HG03045 (cell line): ENCODE measurements around the gene PTP4A1.

ENCODE experiments used
- ATAC-seq: cut with Tn5 transposase; IDR thresholded peaks from one replicate; pipeline ENCODE4 v1.9.1; 2021; ENCODE audit warnings: mild to moderate bottlenecking, moderate library complexity; ENCODE audit not compliant: unreplicated experiment

Gene PTP4A1

GRCh38 chr6:63554782-63555181 lies 17.5 kb upstream of the PTP4A1 start:
- no peak for ATAC-seq

DNA sequence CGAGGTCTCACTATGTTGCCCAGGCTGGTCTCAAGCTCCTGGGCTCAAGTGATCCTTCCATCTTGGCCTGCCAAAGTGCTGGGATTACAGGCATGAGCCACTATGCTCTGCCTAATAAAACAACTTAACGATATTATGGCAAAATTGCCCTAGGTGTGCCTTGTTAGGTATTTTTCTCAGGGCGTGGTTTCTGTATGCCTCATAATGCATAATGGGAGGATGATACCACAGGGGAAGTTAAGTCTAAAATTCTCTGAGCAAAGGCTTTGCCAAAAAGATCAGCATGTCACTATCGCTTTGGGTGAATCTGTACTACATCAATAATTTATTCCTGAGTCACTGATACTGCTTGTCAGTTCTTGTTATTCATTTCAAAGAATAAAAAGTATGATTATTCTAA lies 15.9 kb upstream of the PTP4A1 start:
- ATAC-seq: no peak

- ATAC-seq: peak; percentile 59
Measured at GRCh38 chr6:63558278-63558677, 14.0 kb upstream of the PTP4A1 start.

GRCh38 chr6:63560801-63561287 lies 11.4 kb upstream of the PTP4A1 start:
- ATAC-seq: no peak

DNA sequence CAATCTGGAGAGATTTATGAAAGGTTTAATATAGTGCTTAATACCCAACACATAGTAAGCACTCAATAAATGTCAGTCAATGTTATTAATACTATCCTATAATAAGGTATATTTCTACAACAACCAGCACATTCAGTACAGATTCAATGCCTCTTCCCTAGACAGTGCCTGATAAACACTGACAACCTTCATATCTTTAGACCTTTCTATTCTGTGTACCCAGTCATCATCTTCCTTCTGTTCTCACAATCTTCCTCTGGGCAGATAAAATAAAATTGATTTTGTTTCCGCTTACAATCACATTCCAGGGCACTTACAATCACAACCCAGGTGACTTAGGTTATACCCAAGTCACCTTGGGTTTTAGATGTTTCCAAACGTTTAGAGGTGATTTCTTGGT lies 11.0 kb upstream of the PTP4A1 start:
- no peak for ATAC-seq

- no peak for ATAC-seq
Measured at GRCh38 chr6:63563235-63563634, 9.0 kb upstream of the PTP4A1 start.

DNA sequence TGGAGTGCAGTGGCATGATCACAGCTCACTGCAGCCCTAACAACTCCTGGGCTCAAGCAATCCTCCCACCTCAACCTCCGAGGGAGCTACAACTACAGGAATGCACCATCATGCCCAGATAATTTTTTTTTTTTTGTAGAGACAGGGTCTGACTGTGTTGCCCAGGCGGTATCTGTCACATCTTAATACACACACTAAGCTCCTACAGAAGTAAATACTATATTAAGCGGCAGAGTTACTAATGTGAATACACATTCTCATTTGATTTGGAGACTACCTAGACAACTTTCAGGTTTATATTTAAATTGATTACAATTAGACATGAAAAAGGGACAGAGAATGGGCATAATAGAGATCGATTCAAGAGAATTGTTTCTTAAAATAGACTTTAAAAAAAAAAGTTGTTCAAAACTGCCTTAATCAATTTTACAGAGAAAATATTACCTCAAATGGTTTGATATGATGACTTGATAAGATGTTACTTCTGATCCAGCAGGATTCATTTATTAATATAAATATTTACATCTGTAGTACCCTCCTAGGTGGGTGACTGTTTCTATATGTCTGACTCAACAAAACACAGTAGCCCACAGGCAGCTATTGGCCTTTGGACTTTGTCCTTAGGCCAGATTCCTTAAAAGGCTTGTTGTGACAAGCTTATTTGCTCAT lies 7.1 kb upstream of the PTP4A1 start:
- no peak for ATAC-seq

DNA sequence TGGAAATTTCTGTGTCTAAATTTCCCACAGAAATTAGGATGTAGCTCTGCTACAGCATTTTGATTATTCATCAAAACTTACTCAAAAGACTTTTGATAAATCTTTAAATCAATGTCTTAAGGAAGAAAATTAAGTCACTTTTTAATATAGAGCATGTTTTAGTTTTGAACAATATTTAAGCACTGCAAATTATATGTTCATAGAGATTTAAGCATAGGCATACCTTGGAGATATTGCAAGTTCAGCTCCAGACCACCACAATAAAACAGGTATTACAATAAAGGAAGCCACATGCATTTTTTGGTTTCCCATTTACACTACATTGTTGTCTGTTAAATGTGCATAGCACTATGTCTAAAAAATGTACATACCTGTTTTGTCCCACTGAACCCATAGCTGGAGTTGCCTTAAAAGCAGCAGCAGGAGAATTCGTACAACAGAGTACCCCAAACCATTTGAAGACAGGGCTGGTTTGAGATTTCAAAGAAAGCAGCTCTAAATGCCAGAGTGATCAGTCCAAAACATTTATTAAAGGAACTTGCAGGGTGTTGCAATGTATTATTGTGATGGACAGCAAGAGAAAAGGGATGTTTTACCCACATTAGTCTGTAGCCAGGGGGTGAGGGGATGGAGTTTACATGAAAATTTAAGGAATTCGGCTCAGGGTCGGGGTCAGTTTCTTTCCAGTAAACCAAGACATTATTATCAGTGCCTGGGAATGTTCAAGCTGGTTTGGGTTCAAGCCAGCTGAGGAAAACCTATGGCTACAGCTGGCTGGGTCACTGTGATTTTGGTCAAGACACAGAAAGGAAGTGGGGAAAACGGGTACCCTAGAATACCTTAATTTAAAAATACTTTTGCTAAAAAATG lies 6.3 kb upstream of the PTP4A1 start:
- no peak for ATAC-seq

- ATAC-seq: no peak
Measured at GRCh38 chr6:63567966-63568365, 4.3 kb upstream of the PTP4A1 start.

GRCh38 chr6:63571361-63572043 lies 778 bp upstream of the PTP4A1 start:
- ATAC-seq: peak; percentile 1

GRCh38 chr6:63572747-63573075 lies 431 bp downstream of the PTP4A1 start:
- peak; percentile 1 for ATAC-seq

DNA sequence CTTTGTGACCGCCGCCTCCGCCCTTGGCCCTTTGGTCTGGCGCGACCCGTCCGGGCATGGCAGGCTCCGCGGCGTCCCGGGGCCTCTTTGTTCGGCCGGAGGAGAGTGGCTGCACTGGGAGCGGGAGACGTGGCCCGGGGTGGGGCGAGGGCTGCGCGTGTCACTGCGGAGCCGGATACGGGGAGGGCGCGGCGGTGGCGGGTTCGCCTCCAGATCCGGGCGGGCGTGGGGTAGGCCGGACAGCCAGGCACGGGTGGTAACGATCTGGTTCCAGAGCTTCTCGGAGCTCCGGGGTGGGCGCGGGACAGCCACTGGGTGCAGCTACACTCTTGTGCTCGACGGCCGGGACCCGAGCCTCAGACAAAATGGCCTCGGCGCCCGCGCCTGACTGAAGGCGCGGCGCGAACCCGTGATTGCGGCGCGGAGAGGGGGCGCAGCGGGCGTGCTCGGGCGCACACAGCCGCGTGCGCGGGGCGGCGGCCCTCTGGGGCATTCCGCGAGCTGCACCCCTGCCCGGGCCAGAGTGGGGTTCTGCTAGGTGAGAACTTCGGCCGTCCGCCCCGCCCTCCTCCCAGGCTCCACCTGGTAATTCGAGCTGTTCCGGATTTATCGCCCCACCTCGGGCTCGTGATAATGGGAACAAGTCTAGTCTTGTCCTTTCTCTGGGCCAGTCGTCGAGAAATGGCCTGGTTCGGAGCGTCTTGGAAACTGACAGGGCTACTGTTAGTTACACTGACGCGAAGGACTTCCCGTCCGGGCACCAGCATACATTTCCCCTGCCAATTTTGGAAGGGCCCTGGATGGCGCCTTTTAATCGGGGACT lies 1.0 kb downstream of the PTP4A1 start:
- peak; percentile 49 for ATAC-seq

GRCh38 chr6:63573899-63574553 lies 1.7 kb downstream of the PTP4A1 start:
- no peak for ATAC-seq

- no peak for ATAC-seq
Measured at GRCh38 chr6:63574554-63574900, 2.2 kb downstream of the PTP4A1 start.

GRCh38 chr6:63576147-63576772 lies 4.0 kb downstream of the PTP4A1 start:
- ATAC-seq: no peak

GRCh38 chr6:63576985-63577712 lies 4.9 kb downstream of the PTP4A1 start:
- ATAC-seq: no peak

DNA sequence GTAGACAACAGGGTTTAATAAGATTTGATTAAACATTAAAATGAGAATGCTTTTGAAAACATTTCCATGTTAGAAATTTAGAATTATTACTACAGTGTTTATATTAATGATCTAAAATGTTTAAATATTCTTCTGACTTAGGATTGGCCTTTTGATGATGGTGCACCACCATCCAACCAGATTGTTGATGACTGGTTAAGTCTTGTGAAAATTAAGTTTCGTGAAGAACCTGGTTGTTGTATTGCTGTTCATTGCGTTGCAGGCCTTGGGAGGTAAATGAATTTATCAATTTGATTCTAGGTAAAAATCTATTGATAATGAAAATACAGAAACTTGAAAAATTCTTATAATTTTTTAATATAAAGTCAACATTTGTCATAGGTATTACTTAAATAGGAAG lies 6.5 kb downstream of the PTP4A1 start:
- ATAC-seq: no peak

DNA sequence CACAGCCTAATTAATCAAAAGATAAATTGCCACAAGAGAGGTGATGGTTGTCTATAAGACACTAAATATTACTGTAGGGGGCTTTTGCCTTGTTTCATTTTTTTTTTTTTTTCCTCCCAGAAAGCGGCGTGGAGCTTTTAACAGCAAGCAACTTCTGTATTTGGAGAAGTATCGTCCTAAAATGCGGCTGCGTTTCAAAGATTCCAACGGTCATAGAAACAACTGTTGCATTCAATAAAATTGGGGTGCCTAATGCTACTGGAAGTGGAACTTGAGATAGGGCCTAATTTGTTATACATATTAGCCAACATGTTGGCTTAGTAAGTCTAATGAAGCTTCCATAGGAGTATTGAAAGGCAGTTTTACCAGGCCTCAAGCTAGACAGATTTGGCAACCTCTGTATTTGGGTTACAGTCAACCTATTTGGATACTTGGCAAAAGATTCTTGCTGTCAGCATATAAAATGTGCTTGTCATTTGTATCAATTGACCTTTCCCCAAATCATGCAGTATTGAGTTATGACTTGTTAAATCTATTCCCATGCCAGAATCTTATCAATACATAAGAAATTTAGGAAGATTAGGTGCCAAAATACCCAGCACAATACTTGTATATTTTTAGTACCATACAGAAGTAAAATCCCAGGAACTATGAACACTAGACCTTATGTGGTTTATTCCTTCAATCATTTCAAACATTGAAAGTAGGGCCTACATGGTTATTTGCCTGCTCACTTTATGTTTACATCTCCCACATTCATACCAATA lies 7.8 kb downstream of the PTP4A1 start:
- ATAC-seq: no peak

DNA sequence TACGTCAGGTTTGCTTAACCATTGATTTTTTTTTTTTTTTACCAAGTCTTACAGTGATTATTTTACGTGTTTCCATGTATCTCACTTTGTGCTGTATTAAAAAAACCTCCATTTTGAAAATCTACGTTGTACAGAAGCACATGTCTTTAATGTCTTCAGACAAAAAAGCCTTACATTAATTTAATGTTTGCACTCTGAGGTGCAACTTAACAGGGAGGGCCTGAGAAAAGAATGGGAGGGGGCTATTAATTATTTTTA lies 8.4 kb downstream of the PTP4A1 start:
- no peak for ATAC-seq
